GM19324 (cell line): Measurements from ENCODE around the gene CTBP1.
"Not testable (repeated sequence)": the region's sequence is repeated elsewhere in the genome, so short reads cannot be mapped to it uniquely, and the experiment has no call there.

ENCODE experiments used
- ATAC-seq: cut with Tn5 transposase; IDR thresholded peaks from one replicate; pipeline ENCODE4 v1.9.1; 2021; ENCODE audit warnings: mild to moderate bottlenecking, moderate library complexity; ENCODE audit not compliant: unreplicated experiment, low FRiP score

The CTBP1 gene

GRCh38 chr4:1248245-1249147 lies at the start of gene CTBP1:
Gene CTBP1 (minus strand): TSS chr4:1249130. CDS start chr4:1241331, 7,799 bp downstream.
- ATAC-seq = peak; percentile 67

GRCh38 chr4:1298461-1298860 lies 49.5 kb upstream of the CTBP1 start:
- no peak for ATAC-seq

GRCh38 chr4:1297456-1298325 lies 48.8 kb upstream of the CTBP1 start:
- no peak for ATAC-seq

GRCh38 chr4:1297023-1297395 lies 48.1 kb upstream of the CTBP1 start:
- ATAC-seq = no peak

GRCh38 chr4:1296324-1297022 lies 47.5 kb upstream of the CTBP1 start:
- ATAC-seq = no peak

- ATAC-seq = no peak
Measured at GRCh38 chr4:1295405-1296055, 46.6 kb upstream of the CTBP1 start.

- no peak for ATAC-seq
Measured at GRCh38 chr4:1294891-1295290, 46.0 kb upstream of the CTBP1 start.

- ATAC-seq = no peak
Measured at GRCh38 chr4:1294424-1294823, 45.5 kb upstream of the CTBP1 start.

GRCh38 chr4:1293991-1294390 lies 45.1 kb upstream of the CTBP1 start:
- no peak for ATAC-seq

- no peak for ATAC-seq
Measured at GRCh38 chr4:1293531-1293941, 44.6 kb upstream of the CTBP1 start.

- not testable (repeated sequence) for ATAC-seq
Measured at GRCh38 chr4:1292703-1293011, 43.7 kb upstream of the CTBP1 start.

GRCh38 chr4:1291996-1292702 lies 43.2 kb upstream of the CTBP1 start:
- ATAC-seq = no peak

GRCh38 chr4:1291091-1291490 lies 42.2 kb upstream of the CTBP1 start:
- no peak for ATAC-seq

- ATAC-seq = peak; percentile 3
Measured at GRCh38 chr4:1290165-1290977, 41.4 kb upstream of the CTBP1 start.

GRCh38 chr4:1289207-1290164 lies 40.6 kb upstream of the CTBP1 start, which contains the start of gene MAEA:
Gene MAEA (plus strand): TSS chr4:1289891. CDS start chr4:1289914, 23 bp downstream.
- ATAC-seq = peak; percentile 96

- ATAC-seq = no peak
Measured at GRCh38 chr4:1288786-1289185, 39.9 kb upstream of the CTBP1 start.

GRCh38 chr4:1285790-1286553 lies 37.0 kb upstream of the CTBP1 start:
- no peak for ATAC-seq
